NCI-H446 (cell line): ENCODE results near the gene ATOH8.

Experiments
- DNase-seq, 2 experiments: peaks; one replicate each; lab custom pipeline; 2025; lab: John Stamatoyannopoulos, UW

ATOH8 gene

GRCh38 chr2:85770786-85771409, 17.1 kb downstream of the ATOH8 start:
- DNase-seq: no peak

- DNase-seq: no peak
These were observed 17.7 kb downstream of the ATOH8 start for GRCh38 chr2:85771486-85771885.

- DNase-seq: peak; percentile 97 to 99
These were observed 18.4 kb downstream of the ATOH8 start for GRCh38 chr2:85772019-85772745.

- DNase-seq: no peak
These were observed 19.2 kb downstream of the ATOH8 start for GRCh38 chr2:85772841-85773491.

GRCh38 chr2:85773692-85774091, 19.9 kb downstream of the ATOH8 start:
- DNase-seq: no peak

- DNase-seq: no peak
These were observed 20.6 kb downstream of the ATOH8 start for GRCh38 chr2:85774126-85774978.

- DNase-seq: no peak
These were observed 21.9 kb downstream of the ATOH8 start for GRCh38 chr2:85775406-85776381.

- DNase-seq: no peak
These were observed 22.9 kb downstream of the ATOH8 start for GRCh38 chr2:85776672-85777071.

- peak in 1 of 2 experiments; percentile 81 for DNase-seq
These were observed 23.7 kb downstream of the ATOH8 start for GRCh38 chr2:85777441-85777861.

GRCh38 chr2:85778646-85779379, 25.0 kb downstream of the ATOH8 start:
- peak in 1 of 2 experiments; percentile 88 for DNase-seq

- no peak for DNase-seq
These were observed 26.0 kb downstream of the ATOH8 start for GRCh38 chr2:85779641-85780315.

- DNase-seq: peak in 1 of 2 experiments; percentile 89
These were observed 26.7 kb downstream of the ATOH8 start for GRCh38 chr2:85780316-85781012.

GRCh38 chr2:85781013-85781332, 27.2 kb downstream of the ATOH8 start:
- no peak for DNase-seq

- no peak for DNase-seq
These were observed 30.0 kb downstream of the ATOH8 start for GRCh38 chr2:85783796-85784195.

GRCh38 chr2:85784474-85784986, 30.7 kb downstream of the ATOH8 start:
- DNase-seq: no peak

- DNase-seq: peak; percentile 72 to 87
These were observed 31.4 kb downstream of the ATOH8 start for GRCh38 chr2:85785027-85785822.

- DNase-seq: no peak
These were observed 32.1 kb downstream of the ATOH8 start for GRCh38 chr2:85785871-85786270.

GRCh38 chr2:85786444-85786843, 32.7 kb downstream of the ATOH8 start:
- no peak for DNase-seq
